G401.6 (cell line): ENCODE results near the gene RXFP3.

Experiments
- FAIRE-seq: peaks from 2 replicates; lab custom pipeline; 2012; peaks lifted over from hg19 to GRCh38; lab: Jason Lieb, UNC

RXFP3 gene

GRCh38 chr5:33984178-33984577 lies 48.0 kb downstream of the RXFP3 start:
- no peak for FAIRE-seq

GRCh38 chr5:33984671-33985124 lies 48.5 kb downstream of the RXFP3 start, which contains the start of gene SLC45A2:
SLC45A2 (minus strand) TSS chr5:33984693; CDS start chr5:33984583, 110 bp downstream.
- FAIRE-seq = no peak

GRCh38 chr5:33985447-33985846 lies 49.3 kb downstream of the RXFP3 start:
- no peak for FAIRE-seq
